ENCODE measurements around the gene CALCOCO1. TPM values are rescaled to one million over a fixed set of nuclear protein-coding genes. Genes with fewer than 3 reads are reported as not detected.
"Not testable (repeated sequence)": the region's sequence is repeated elsewhere in the genome, so short reads cannot be mapped to it uniquely, and the experiment has no call there.

The CALCOCO1 gene
- total and polyA plus RNA-seq, 3 donors from 2014 or later: 120 to 167 (median 121) TPM

- Histone ChIP-seq H3K4me3 (no peak overlapping the region), H3K36me3 (ENCODE audit: low read depth, missing control alignments) (no peaks in the 10 kb centered on the region), H3K4me1 (peaks cover 2% of the 10 kb centered on the region), H3K9me3 (no peaks in the 10 kb centered on the region), H3K27me3 (no peaks in the 10 kb centered on the region), H3K27ac (no peak overlapping the region)
- intact Hi-C loops (cut with DNase I; ENCODE audit: low total_unique reads): no loop called here
- no peak for TF ChIP-seq CTCF (IDR thresholded peaks at IDR 0.05)
- no peak for TF ChIP-seq POLR2A (IDR thresholded peaks at IDR 0.05)
- DNase-seq: no peak
- 93 to 96% methylated on average over 2 of the region's 2 CpGs for WGBS, 2 donors
Measured at GRCh38 chr12:53683494-53683893, 43.8 kb downstream of the CALCOCO1 start.

GRCh38 chr12:53680061-53680460 is 47.2 kb downstream of the CALCOCO1 start:
- H3K36me3 ChIP-seq (ENCODE audit: low read depth, missing control alignments); H3K9me3 ChIP-seq; intact Hi-C loops (cut with DNase I; ENCODE audit: low total_unique reads); H3K4me3 ChIP-seq; H3K27me3 ChIP-seq; DNase-seq; H3K27ac ChIP-seq: not testable (repeated sequence)
- H3K4me1 ChIP-seq: peaks cover 17% of the 10 kb centered on the region
- WGBS, 2 donors: 94 to 95% methylated on average over 5 of the region's 5 CpGs

- H3K4me1 ChIP-seq: peaks cover 23% of the 10 kb centered on the region
- peak overlapping the region in 1 of 2 donors; percentile 87 for H3K4me3 ChIP-seq
- WGBS, 2 donors: 9 to 20% methylated on average over 5 of the region's 5 CpGs
- H3K27ac ChIP-seq: peak overlapping the region; percentile 97 to 99
- H3K27me3 ChIP-seq: no peaks in the 10 kb centered on the region
- peak; percentile 30 for DNase-seq
- H3K36me3 ChIP-seq (ENCODE audit: low read depth, missing control alignments): no peaks in the 10 kb centered on the region
- no peak for TF ChIP-seq CTCF (IDR thresholded peaks at IDR 0.05)
- TF ChIP-seq POLR2A (IDR thresholded peaks at IDR 0.05): no peak
- intact Hi-C loops (cut with DNase I; ENCODE audit: low total_unique reads): loop anchor here (10.0 kb wide), 1 partner anchor 133 kb away; no protein-coding TSS in a partner anchor
- no peaks in the 10 kb centered on the region for H3K9me3 ChIP-seq
Measured at GRCh38 chr12:53677800-53678148, 49.5 kb downstream of the CALCOCO1 start.

- Histone ChIP-seq H3K4me1 (peaks cover 23% of the 10 kb centered on the region), H3K4me3 (peak overlapping the region; percentile 61 to 87), H3K36me3 (ENCODE audit: low read depth, missing control alignments) (no peaks in the 10 kb centered on the region), H3K9me3 (no peaks in the 10 kb centered on the region), H3K27ac (peak overlapping the region; percentile 97 to 99), H3K27me3 (no peaks in the 10 kb centered on the region)
- peak; percentile 55 for DNase-seq
- intact Hi-C loops (cut with DNase I; ENCODE audit: low total_unique reads): loop anchor here (10.0 kb wide), 1 partner anchor 132 kb away; no protein-coding TSS in a partner anchor
- WGBS, 2 donors: 2 to 8% methylated on average over 23 to 51 of the region's 51 CpGs
- no peak for TF ChIP-seq CTCF (IDR thresholded peaks at IDR 0.05)
- TF ChIP-seq POLR2A (IDR thresholded peaks at IDR 0.05): no peak
Measured at GRCh38 chr12:53677016-53677799, 50.0 kb downstream of the CALCOCO1 start.

- 1 to 2% methylated on average over 14 to 15 of the region's 15 CpGs for WGBS, 2 donors
- no peaks in the 10 kb centered on the region for H3K27me3 ChIP-seq
- peak overlapping the region; percentile 97 to 99 for H3K27ac ChIP-seq
- peaks cover 23% of the 10 kb centered on the region for H3K4me1 ChIP-seq
- H3K36me3 ChIP-seq (ENCODE audit: low read depth, missing control alignments): no peaks in the 10 kb centered on the region
- intact Hi-C loops (cut with DNase I; ENCODE audit: low total_unique reads): loop anchor here (10.0 kb wide), 1 partner anchor 132 kb away; no protein-coding TSS in a partner anchor
- H3K9me3 ChIP-seq: no peaks in the 10 kb centered on the region
- peak; percentile 61 for DNase-seq
- peak overlapping the region; percentile 61 to 87 for H3K4me3 ChIP-seq
- TF ChIP-seq CTCF (IDR thresholded peaks at IDR 0.05) (no peak), POLR2A (IDR thresholded peaks at IDR 0.05) (no peak)
Measured at GRCh38 chr12:53676656-53677015, 50.6 kb downstream of the CALCOCO1 start.
